GM12878 (cell line): ENCODE measurements around the gene HTT-AS. TPM values are rescaled to one million over a fixed set of nuclear protein-coding genes. Genes with fewer than 3 reads are reported as not detected.

ENCODE experiments used
- ATAC-seq: fragments of 200-7000 bp; cut with Tn5 transposase; 3 replicates; pipeline ENCODE4 v1.9.1; 2020; ENCODE audit warnings: mild to moderate bottlenecking, moderate library complexity
- BruUV-seq: library from RNA; stranded (reverse); fragments of 400-500 nt; replicated peaks from 2 replicates; lab custom pipeline; 2021; lab: Mats Ljungman, UMichigan
- CTCF ChIA-PET: fragments of 300-600 bp; sonication (Branson Sonifier 250); formaldehyde crosslinking; extraction: SDS; loops from one replicate; lab custom pipeline; 2021; ENCODE audit warnings: inconsistent platforms; lab: Yijun Ruan, JAX
- POLR2A ChIA-PET: fragments of 350-600 bp; formaldehyde crosslinking; extraction: SDS; loops from one replicate; lab custom pipeline; 2021; ENCODE audit warnings: inconsistent platforms; lab: Charles Lee
- RAD21 ChIA-PET: fragments of 300-600 bp; sonication (Branson Sonifier 250); formaldehyde crosslinking; loops from one replicate; lab custom pipeline; 2023; ENCODE audit warnings: antibody characterized with exemption; ENCODE audit not compliant: unreplicated experiment; lab: Charles Lee
- SMC1A ChIA-PET: fragments of 300-600 bp; sonication (Branson Sonifier 250); formaldehyde crosslinking; loops from one replicate; lab custom pipeline; 2023; ENCODE audit not compliant: unreplicated experiment, uncharacterized antibody; lab: Charles Lee
- DNase-seq: peaks from one replicate; pipeline ENCODE4 v3.0.0-alpha.2; 2011; ENCODE audit warnings: low read depth, low spot score
- FAIRE-seq: peaks from 3 replicates; lab custom pipeline; 2011; peaks lifted over from hg19 to GRCh38; lab: Jason Lieb, UNC
- H2AFZ ChIP-seq: 2 replicates; pipeline ENCODE4 v1.6.0; 2011; ENCODE audit warnings: low read depth, low read length, control low read depth; ENCODE audit not compliant: control insufficient read depth
- H3K27ac ChIP-seq: 2 replicates; pipeline ENCODE4 v1.5.1; 2011; ENCODE audit warnings: control low read depth; ENCODE audit not compliant: control insufficient read depth, insufficient read depth
- H3K27me3 ChIP-seq, 2 experiments: replicated peaks in 1 of 2; 2 replicates each; pipeline versions ENCODE4 v1.6.0 to v1.6.1; 2011; ENCODE audit warnings: low read length in 1 of 2; ENCODE audit not compliant: control insufficient read depth in 2 of 2, insufficient read depth in 2 of 2
- H3K36me3 ChIP-seq, 2 experiments: 2 replicates each; pipeline ENCODE4 v1.5.1; 2011; ENCODE audit warnings: low read length in 1 of 2; ENCODE audit not compliant: control insufficient read depth in 2 of 2, insufficient read depth in 2 of 2
- H3K4me1 ChIP-seq: 2 replicates; pipeline ENCODE4 v1.6.1; 2011; ENCODE audit warnings: mild to moderate bottlenecking, low read length, moderate library complexity, mixed read lengths; ENCODE audit not compliant: control insufficient read depth, insufficient read depth
- H3K4me2 ChIP-seq: 2 replicates; pipeline ENCODE4 v1.6.0; 2011; ENCODE audit warnings: control low read depth; ENCODE audit not compliant: control insufficient read depth, insufficient read depth
- H3K4me3 ChIP-seq: fragments of 200-600 bp; sonication (generic); 2 replicates; pipeline ENCODE4 v1.5.1; 2016
- H3K79me2 ChIP-seq: 2 replicates; pipeline ENCODE4 v1.6.0; 2011; ENCODE audit warnings: low read length; ENCODE audit not compliant: control insufficient read depth, insufficient read depth
- H3K9ac ChIP-seq: 2 replicates; pipeline ENCODE4 v1.8.0; 2011; ENCODE audit warnings: low read length, control low read depth, mixed read lengths; ENCODE audit not compliant: control insufficient read depth, insufficient read depth
- H3K9me3 ChIP-seq: replicated peaks from 3 replicates; pipeline ENCODE4 v1.5.1; 2011; ENCODE audit warnings: mild to moderate bottlenecking, low read length; ENCODE audit not compliant: control insufficient read depth, insufficient read depth
- H4K20me1 ChIP-seq: 2 replicates; pipeline ENCODE4 v1.6.0; 2011; ENCODE audit not compliant: control insufficient read depth, insufficient read depth
- CHD1 ChIP-seq: IDR thresholded peaks from 2 replicates; pipeline ENCODE4 v1.6.1; 2012; ENCODE audit warnings: low read depth, low read length, improper control_type of control experiment
- CREM ChIP-seq: IDR thresholded peaks from 2 replicates; pipeline ENCODE4 v1.6.1; 2014; ENCODE audit warnings: antibody characterized with exemption, low read depth
- EED ChIP-seq: sonication (generic); IDR thresholded peaks from 2 replicates; pipeline ENCODE4 v1.6.1; 2016; ENCODE audit warnings: antibody characterized with exemption, low read depth
- ETV6 ChIP-seq, 2 experiments: fragments of 450-650 bp in 1 of 2; IDR thresholded peaks in 1 of 2; conservative IDR thresholded peaks in 1 of 2; 2 replicates each; pipeline ENCODE4 v1.6.1; 2014; ENCODE audit warnings: antibody characterized with exemption in 1 of 2, borderline replicate concordance in 1 of 2, low read depth in 1 of 2, mild to moderate bottlenecking in 1 of 2, moderate library complexity in 1 of 2
- GABPA ChIP-seq: IDR thresholded peaks from 2 replicates; pipeline ENCODE4 v1.6.1; 2014; ENCODE audit warnings: antibody characterized with exemption, low read depth, mild to moderate bottlenecking, inconsistent platforms
- KDM1A ChIP-seq: fragments of 200-600 bp; sonication (generic); IDR thresholded peaks from 2 replicates; pipeline ENCODE4 v1.6.1; 2016; ENCODE audit warnings: borderline replicate concordance
- MTA2 ChIP-seq: fragments of 450-650 bp; IDR thresholded peaks from 2 replicates; pipeline ENCODE4 v1.6.1; 2016; ENCODE audit warnings: low read depth, mild to moderate bottlenecking, moderate library complexity
- MXI1 ChIP-seq: fragments of 150-350 bp; IDR thresholded peaks from 2 replicates; pipeline ENCODE4 v1.6.1; 2011; ENCODE audit warnings: low read depth, mild to moderate bottlenecking, inconsistent platforms, low read length, improper control_type of control experiment
- PRDM15 ChIP-seq: fragments of 450-650 bp; formaldehyde crosslinking; IDR thresholded peaks from 2 replicates; pipeline ENCODE4 v1.4.0; 2020; ENCODE audit warnings: mild to moderate bottlenecking, moderate library complexity
- RAD21 ChIP-seq: IDR thresholded peaks from 2 replicates; pipeline ENCODE4 v1.6.1; 2011; ENCODE audit warnings: mild to moderate bottlenecking, low read depth, low read length, moderate library complexity; ENCODE audit not compliant: insufficient read depth
- RBBP5 ChIP-seq: fragments of 200-600 bp; sonication (generic); conservative IDR thresholded peaks from 2 replicates; pipeline ENCODE4 v1.6.1; 2016
- STAT1 ChIP-seq: fragments of 450-650 bp; conservative IDR thresholded peaks from 2 replicates; pipeline ENCODE4 v1.6.1; 2014; ENCODE audit warnings: antibody characterized with exemption, mild to moderate bottlenecking
- SUPT20H ChIP-seq: IDR thresholded peaks from 2 replicates; pipeline ENCODE4 v1.6.1; 2011; ENCODE audit warnings: low read depth, mild to moderate bottlenecking, low read length, moderate library complexity, borderline replicate concordance; ENCODE audit not compliant: control insufficient read depth
- TAF1 ChIP-seq: IDR thresholded peaks from 2 replicates; pipeline ENCODE4 v1.6.1; 2011; ENCODE audit warnings: mild to moderate bottlenecking, low read depth, low read length, borderline replicate concordance
- TCF12 ChIP-seq: IDR thresholded peaks from 2 replicates; pipeline ENCODE4 v1.6.1; 2011; ENCODE audit warnings: low read depth, mild to moderate bottlenecking, low read length
- YY1 ChIP-seq: IDR thresholded peaks from 2 replicates; pipeline ENCODE4 v1.6.1; 2011; ENCODE audit warnings: low read depth, mild to moderate bottlenecking, low read length
- ZNF24 ChIP-seq: fragments of 450-650 bp; IDR thresholded peaks from 2 replicates; pipeline ENCODE4 v1.6.1; 2017; ENCODE audit warnings: antibody characterized with exemption, mild to moderate bottlenecking
- WGBS: methylation state at CpG from one replicate; pipeline ENCODE4 v1.1.6; 2016; ENCODE audit warnings: low lambda C conversion rate; ENCODE audit not compliant: insufficient replicate concordance, insufficient coverage; ENCODE audit errors: missing lambda C conversion rate; 5-methylcytosine and 5-hydroxymethylcytosine counted together
- in situ Hi-C: fragments of 300-500 bp; cut with MboI; formaldehyde crosslinking; loops from 9 replicates; pipeline ENCODE4 v1.14.3; 2018; ENCODE audit warnings: mixed read lengths
- intact Hi-C: fragments of 100-400 bp; cut with micrococcal nuclease; formaldehyde crosslinking; loops from one replicate; pipeline ENCODE4 v1.14.2; 2022; ENCODE audit not compliant: unreplicated experiment
- polyA plus RNA-seq, 11 experiments: library from polyadenylated mRNA; depleted of rRNA in 4 of 11; unstranded in 6 of 11; stranded (reverse) in 5 of 11; fragments of >200 nt; fragmentation: Nextera tagmentation in 4 of 11; fragmentation: Illumina TruSeq in 1 of 11; extraction: Ambion mirVana in 4 of 11; extraction: Trizol in 1 of 11; gene quantifications; 1 replicate in 1 of 11; 2 replicates in 10 of 11; pipeline versions ENCODE4 v1.2.1 to v1.2.3, GENCODE V29; 2011 to 2016; ENCODE audit warnings: inconsistent platforms in 2 of 11, missing spikeins in 2 of 11, low read depth in 1 of 11
- total RNA-seq, 4 experiments: library from RNA; depleted of rRNA in 3 of 4; stranded (reverse); fragments of >200 nt in 3 of 4; fragmentation: Illumina TruSeq in 1 of 4; extraction: Trizol in 1 of 4; gene quantifications; 2 replicates each; pipeline versions ENCODE4 v1.2.1 to v1.2.3, GENCODE V29; 2013 to 2021
- TF ChIP-seq, protein P1 (sequence below): fragments of 450-650 bp; conservative IDR thresholded peaks from 2 replicates; pipeline ENCODE4 v1.6.1; 2017; ENCODE audit warnings: mild to moderate bottlenecking, moderate library complexity

HTT-AS gene
- total and polyA plus RNA-seq, 10 of the 15 experiments (the other 5 are each of a cell fraction or from before 2014, with no cell fraction given) = not detected

GRCh38 chr4:3071811-3072210, 2.5 kb downstream of the HTT-AS start:
- Histone ChIP-seq H3K4me1 (no peaks in the 10 kb centered on the region), H4K20me1 (no peaks in the 10 kb centered on the region), H3K27ac (no peak overlapping the region), H3K36me3 (no peaks in the 10 kb centered on the region), H3K9me3 (no peaks in the 10 kb centered on the region), H3K4me2 (no peak overlapping the region), H3K27me3 (no peaks in the 10 kb centered on the region), H3K79me2 (peaks cover 22% of the 10 kb centered on the region), H3K9ac (no peak overlapping the region), H3K4me3 (no peak overlapping the region), H2AFZ (no peak overlapping the region)
- 86% methylated on average over 7 of the region's 7 CpGs for WGBS
- BruUV-seq = no TSS peak
- FAIRE-seq (no peak), DNase-seq (no peak), ATAC-seq (no peak)
- ChIA-PET CTCF (interaction anchor here (0.9 kb wide), 1 partner anchor 34 kb away, joined by 3 read pairs; no protein-coding TSS in a partner anchor), RAD21 (no interaction called here), POLR2A (no interaction called here), SMC1A (interaction anchor here (0.9 to 1.4 kb wide), 3 partner anchors 8 to 35 kb away, joined by 3 to 4 read pairs (median 3); no protein-coding TSS in a partner anchor)
- TF ChIP-seq ETV6 (conservative IDR thresholded peaks at IDR 0.05 in 1 of 2, IDR thresholded peaks at IDR 0.05 in 1 of 2; ENCODE audit: borderline replicate concordance in 1 of 2, low read depth in 1 of 2) (no peak), STAT1 (no peak), GABPA (no peak), ZNF24 (no peak), YY1 (no peak), SUPT20H (no peak), RBBP5 (no peak), EED (no peak), TCF12 (no peak), CHD1 (no peak), MTA2 (no peak), MXI1 (no peak), RAD21 (no peak), PRDM15 (CRISPR knock-in tag) (no peak), TAF1 (no peak), CREM (no peak), KDM1A (no peak)
- TF ChIP-seq, protein P1, sequence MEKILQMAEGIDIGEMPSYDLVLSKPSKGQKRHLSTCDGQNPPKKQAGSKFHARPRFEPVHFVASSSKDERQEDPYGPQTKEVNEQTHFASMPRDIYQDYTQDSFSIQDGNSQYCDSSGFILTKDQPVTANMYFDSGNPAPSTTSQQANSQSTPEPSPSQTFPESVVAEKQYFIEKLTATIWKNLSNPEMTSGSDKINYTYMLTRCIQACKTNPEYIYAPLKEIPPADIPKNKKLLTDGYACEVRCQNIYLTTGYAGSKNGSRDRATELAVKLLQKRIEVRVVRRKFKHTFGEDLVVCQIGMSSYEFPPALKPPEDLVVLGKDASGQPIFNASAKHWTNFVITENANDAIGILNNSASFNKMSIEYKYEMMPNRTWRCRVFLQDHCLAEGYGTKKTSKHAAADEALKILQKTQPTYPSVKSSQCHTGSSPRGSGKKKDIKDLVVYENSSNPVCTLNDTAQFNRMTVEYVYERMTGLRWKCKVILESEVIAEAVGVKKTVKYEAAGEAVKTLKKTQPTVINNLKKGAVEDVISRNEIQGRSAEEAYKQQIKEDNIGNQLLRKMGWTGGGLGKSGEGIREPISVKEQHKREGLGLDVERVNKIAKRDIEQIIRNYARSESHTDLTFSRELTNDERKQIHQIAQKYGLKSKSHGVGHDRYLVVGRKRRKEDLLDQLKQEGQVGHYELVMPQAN = no peak
- in situ Hi-C loops = no loop called here
- intact Hi-C loops = loop anchor here (10.0 kb wide), 1 partner anchor 807 kb away; the partner anchor contains the start of gene MXD4
